ENCODE measurements around the gene UGT1A3.
"Not testable (repeated sequence)": the region's sequence is repeated elsewhere in the genome, so short reads cannot be mapped to it uniquely, and the experiment has no call there.

UGT1A3 gene

GRCh38 chr2:233740870-233741269 lies 12.0 kb downstream of the UGT1A3 start:
- no peak overlapping the region for H3K9ac ChIP-seq (ENCODE audit: low read length in 5 of 5)
- no peaks in the 10 kb centered on the region for H3K36me3 ChIP-seq (ENCODE audit: control insufficient read depth in 5 of 5, insufficient read depth in 5 of 5, low read length in 5 of 5)
- H3K9me3 ChIP-seq (ENCODE audit: control insufficient read depth in 5 of 5, low read length in 5 of 5), result peaks cover 0 to 2% (median 0%) of the 10 kb centered on the region in 5 donors
- peaks cover 0 to 4% (median 0%) of the 10 kb centered on the region in 5 donors for H3K27me3 ChIP-seq (ENCODE audit: control insufficient read depth in 5 of 5, insufficient read depth in 4 of 5, low read length in 5 of 5)
- H3K4me1 ChIP-seq (ENCODE audit: control insufficient read depth in 5 of 5, insufficient read depth in 5 of 5, low read length in 5 of 5), result no peaks in the 10 kb centered on the region
- H3K27ac ChIP-seq (ENCODE audit: low read depth, low read length), result no peak overlapping the region
- no peak overlapping the region for H3K4me3 ChIP-seq (ENCODE audit: low read depth in 1 of 5, low read length in 5 of 5)

- Histone ChIP-seq H3K27ac (ENCODE audit: low read depth, low read length) (no peak overlapping the region), H3K4me1 (ENCODE audit: control insufficient read depth in 5 of 5, insufficient read depth in 5 of 5, low read length in 5 of 5) (no peaks in the 10 kb centered on the region), H3K9ac (ENCODE audit: low read length in 5 of 5) (no peak overlapping the region), H3K9me3 (ENCODE audit: control insufficient read depth in 5 of 5, low read length in 5 of 5) (peaks cover 0 to 2% (median 0%) of the 10 kb centered on the region in 5 donors), H3K36me3 (ENCODE audit: control insufficient read depth in 5 of 5, insufficient read depth in 5 of 5, low read length in 5 of 5) (no peaks in the 10 kb centered on the region), H3K27me3 (ENCODE audit: control insufficient read depth in 5 of 5, insufficient read depth in 4 of 5, low read length in 5 of 5) (peaks cover 0 to 2% (median 0%) of the 10 kb centered on the region in 5 donors), H3K4me3 (ENCODE audit: low read depth in 1 of 5, low read length in 5 of 5) (no peak overlapping the region)
Measured at GRCh38 chr2:233743464-233744259, 14.8 kb downstream of the UGT1A3 start.

GRCh38 chr2:233745073-233745755 lies 16.4 kb downstream of the UGT1A3 start:
- no peak overlapping the region for H3K4me3 ChIP-seq (ENCODE audit: low read depth in 1 of 5, low read length in 5 of 5)
- H3K4me1 ChIP-seq (ENCODE audit: control insufficient read depth in 5 of 5, insufficient read depth in 5 of 5, low read length in 5 of 5), result no peaks in the 10 kb centered on the region
- H3K27ac ChIP-seq (ENCODE audit: low read depth, low read length), result no peak overlapping the region
- peaks cover 0 to 2% (median 0%) of the 10 kb centered on the region in 5 donors for H3K9me3 ChIP-seq (ENCODE audit: control insufficient read depth in 5 of 5, low read length in 5 of 5)
- peaks cover 0 to 2% (median 0%) of the 10 kb centered on the region in 5 donors for H3K27me3 ChIP-seq (ENCODE audit: control insufficient read depth in 5 of 5, insufficient read depth in 4 of 5, low read length in 5 of 5)
- H3K9ac ChIP-seq (ENCODE audit: low read length in 5 of 5), result no peak overlapping the region
- H3K36me3 ChIP-seq (ENCODE audit: control insufficient read depth in 5 of 5, insufficient read depth in 5 of 5, low read length in 5 of 5), result no peaks in the 10 kb centered on the region

GRCh38 chr2:233745838-233746237 lies 17.0 kb downstream of the UGT1A3 start:
- not testable (repeated sequence) for H3K9ac ChIP-seq (ENCODE audit: low read length in 5 of 5); H3K27me3 ChIP-seq (ENCODE audit: control insufficient read depth in 5 of 5, insufficient read depth in 4 of 5, low read length in 5 of 5); H3K36me3 ChIP-seq (ENCODE audit: control insufficient read depth in 5 of 5, insufficient read depth in 5 of 5, low read length in 5 of 5); H3K4me3 ChIP-seq (ENCODE audit: low read depth in 1 of 5, low read length in 5 of 5); H3K4me1 ChIP-seq (ENCODE audit: control insufficient read depth in 5 of 5, insufficient read depth in 5 of 5, low read length in 5 of 5); H3K9me3 ChIP-seq (ENCODE audit: control insufficient read depth in 5 of 5, low read length in 5 of 5); H3K27ac ChIP-seq (ENCODE audit: low read depth, low read length)

GRCh38 chr2:233746475-233747282 lies 17.8 kb downstream of the UGT1A3 start:
- Histone ChIP-seq H3K4me1 (ENCODE audit: control insufficient read depth in 5 of 5, insufficient read depth in 5 of 5, low read length in 5 of 5) (no peaks in the 10 kb centered on the region), H3K4me3 (ENCODE audit: low read depth in 1 of 5, low read length in 5 of 5) (no peak overlapping the region), H3K36me3 (ENCODE audit: control insufficient read depth in 5 of 5, insufficient read depth in 5 of 5, low read length in 5 of 5) (no peaks in the 10 kb centered on the region), H3K27ac (ENCODE audit: low read depth, low read length) (no peak overlapping the region), H3K9me3 (ENCODE audit: control insufficient read depth in 5 of 5, low read length in 5 of 5) (peaks cover 0 to 7% (median 2%) of the 10 kb centered on the region in 5 donors), H3K27me3 (ENCODE audit: control insufficient read depth in 5 of 5, insufficient read depth in 4 of 5, low read length in 5 of 5) (no peaks in the 10 kb centered on the region), H3K9ac (ENCODE audit: low read length in 5 of 5) (no peak overlapping the region)

GRCh38 chr2:233747283-233747544 lies 18.4 kb downstream of the UGT1A3 start:
- Histone ChIP-seq H3K27me3 (ENCODE audit: control insufficient read depth in 5 of 5, insufficient read depth in 4 of 5, low read length in 5 of 5) (no peaks in the 10 kb centered on the region), H3K27ac (ENCODE audit: low read depth, low read length) (no peak overlapping the region), H3K4me3 (ENCODE audit: low read depth in 1 of 5, low read length in 5 of 5) (no peak overlapping the region), H3K9me3 (ENCODE audit: control insufficient read depth in 5 of 5, low read length in 5 of 5) (peaks cover 0 to 7% (median 2%) of the 10 kb centered on the region in 5 donors), H3K9ac (ENCODE audit: low read length in 5 of 5) (no peak overlapping the region), H3K36me3 (ENCODE audit: control insufficient read depth in 5 of 5, insufficient read depth in 5 of 5, low read length in 5 of 5) (no peaks in the 10 kb centered on the region), H3K4me1 (ENCODE audit: control insufficient read depth in 5 of 5, insufficient read depth in 5 of 5, low read length in 5 of 5) (no peaks in the 10 kb centered on the region)

GRCh38 chr2:233750689-233751088 lies 21.8 kb downstream of the UGT1A3 start:
- not testable (repeated sequence) for H3K27ac ChIP-seq (ENCODE audit: low read depth, low read length); H3K4me1 ChIP-seq (ENCODE audit: control insufficient read depth in 5 of 5, insufficient read depth in 5 of 5, low read length in 5 of 5); H3K9me3 ChIP-seq (ENCODE audit: control insufficient read depth in 5 of 5, low read length in 5 of 5); H3K9ac ChIP-seq (ENCODE audit: low read length in 5 of 5); H3K4me3 ChIP-seq (ENCODE audit: low read depth in 1 of 5, low read length in 5 of 5); H3K36me3 ChIP-seq (ENCODE audit: control insufficient read depth in 5 of 5, insufficient read depth in 5 of 5, low read length in 5 of 5); H3K27me3 ChIP-seq (ENCODE audit: control insufficient read depth in 5 of 5, insufficient read depth in 4 of 5, low read length in 5 of 5)

- not testable (repeated sequence) for H3K27ac ChIP-seq (ENCODE audit: low read depth, low read length); H3K4me3 ChIP-seq (ENCODE audit: low read depth in 1 of 5, low read length in 5 of 5); H3K36me3 ChIP-seq (ENCODE audit: control insufficient read depth in 5 of 5, insufficient read depth in 5 of 5, low read length in 5 of 5); H3K9me3 ChIP-seq (ENCODE audit: control insufficient read depth in 5 of 5, low read length in 5 of 5); H3K9ac ChIP-seq (ENCODE audit: low read length in 5 of 5); H3K27me3 ChIP-seq (ENCODE audit: control insufficient read depth in 5 of 5, insufficient read depth in 4 of 5, low read length in 5 of 5); H3K4me1 ChIP-seq (ENCODE audit: control insufficient read depth in 5 of 5, insufficient read depth in 5 of 5, low read length in 5 of 5)
Measured at GRCh38 chr2:233751212-233752009, 22.6 kb downstream of the UGT1A3 start.

- Histone ChIP-seq H3K36me3 (ENCODE audit: control insufficient read depth in 5 of 5, insufficient read depth in 5 of 5, low read length in 5 of 5) (no peaks in the 10 kb centered on the region), H3K27ac (ENCODE audit: low read depth, low read length) (no peak overlapping the region), H3K9me3 (ENCODE audit: control insufficient read depth in 5 of 5, low read length in 5 of 5) (peaks cover 0 to 5% (median 2%) of the 10 kb centered on the region in 5 donors), H3K9ac (ENCODE audit: low read length in 5 of 5) (no peak overlapping the region), H3K27me3 (ENCODE audit: control insufficient read depth in 5 of 5, insufficient read depth in 4 of 5, low read length in 5 of 5) (no peaks in the 10 kb centered on the region), H3K4me3 (ENCODE audit: low read depth in 1 of 5, low read length in 5 of 5) (no peak overlapping the region), H3K4me1 (ENCODE audit: control insufficient read depth in 5 of 5, insufficient read depth in 5 of 5, low read length in 5 of 5) (no peaks in the 10 kb centered on the region)
Measured at GRCh38 chr2:233754872-233755611, 26.2 kb downstream of the UGT1A3 start.

Measured in subcutaneous abdominal adipose tissue (tissue), 5 donors.